Measurements from ENCODE around the gene BTBD10. TPM values are rescaled to one million over a fixed set of nuclear protein-coding genes. Genes with fewer than 3 reads are reported as not detected.
A peak's percentile ranks its signal among the peaks of the same experiment; 100 is the strongest.

Gene BTBD10
- total RNA-seq, 2 donors from 2014 or later: 19.4 to 30.8 TPM

- no peaks in the 10 kb centered on the region for H3K9me3 Mint-ChIP-seq
- no peak for DNase-seq (ENCODE audit: low spot score in 2 of 2)
- ATAC-seq: peak; percentile 26 to 50
These were observed 125.0 kb downstream of the BTBD10 start for GRCh38 chr11:13338019-13338426.

More at GRCh38 chr11:13338019-13338426, 125.0 kb downstream of the BTBD10 start:
- Mint-ChIP-seq H3K36me3 (no peaks in the 10 kb centered on the region), H3K27ac (peak overlapping the region; percentile 53 to 75)

Other genes with a start within 250 kb of the BTBD10 start
- gene BMAL1, start 185.4 kb downstream of the BTBD10 start, total RNA-seq: 10 to 100 TPM; 20.1 to 62.3 TPM
- not detected for gene PTH, start 32.8 kb upstream of the BTBD10 start, total RNA-seq
- gene FAR1, start 205.4 kb upstream of the BTBD10 start, total RNA-seq: 10 to 100 TPM; 33.7 to 54.9 TPM